D341Med (cell line): Measurements from ENCODE around the gene IFT52.
"Not testable (repeated sequence)": the region's sequence is repeated elsewhere in the genome, so short reads cannot be mapped to it uniquely, and the experiment has no call there.

ENCODE experiments used
- DNase-seq: peaks from one replicate; pipeline ENCODE4 v3.0.0; 2012; ENCODE audit warnings: low spot score

IFT52 gene

DNA sequence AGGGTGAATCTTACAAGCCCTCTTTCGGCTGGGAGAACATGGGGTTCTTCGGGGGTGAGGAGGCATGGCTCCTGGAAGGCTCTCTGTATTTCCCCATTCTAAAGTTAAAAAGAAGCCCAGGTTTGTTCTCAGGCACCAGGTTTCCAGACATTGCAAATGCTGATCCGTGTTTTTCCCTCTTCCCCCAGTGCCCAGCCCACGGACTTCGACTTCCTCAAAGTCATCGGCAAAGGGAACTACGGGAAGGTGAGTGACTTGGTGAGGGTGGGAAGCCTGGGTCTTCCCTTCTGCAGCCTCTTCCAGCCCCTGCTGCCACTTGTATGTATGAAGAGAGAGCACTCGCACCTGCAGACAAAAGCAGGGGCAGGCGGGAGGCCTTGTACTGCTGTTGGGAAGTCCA, 23.3 kb upstream of the IFT52 start:
- DNase-seq, result no peak

DNA sequence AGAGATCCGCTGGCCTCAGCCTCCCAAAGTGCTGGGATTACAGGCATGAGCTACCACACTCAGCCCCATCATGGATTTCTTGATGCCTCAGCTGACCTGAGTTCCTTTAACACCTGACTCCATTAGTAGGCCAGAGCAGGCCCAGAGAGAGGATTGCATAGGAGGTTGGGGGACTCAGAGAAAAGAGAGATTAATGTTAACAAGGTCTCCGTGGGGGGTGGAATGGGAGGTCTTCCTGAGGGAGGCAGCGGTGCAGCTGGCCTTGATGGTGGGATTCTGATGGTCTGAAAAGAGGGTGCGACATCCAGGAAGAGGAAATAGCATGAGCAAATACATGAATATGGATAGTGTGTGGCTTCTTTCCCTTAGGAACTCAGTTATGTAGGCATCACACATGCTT, 22.0 kb upstream of the IFT52 start:
- no peak for DNase-seq

GRCh38 chr20:43569282-43569681, 21.5 kb upstream of the IFT52 start:
- DNase-seq, result no peak

DNA sequence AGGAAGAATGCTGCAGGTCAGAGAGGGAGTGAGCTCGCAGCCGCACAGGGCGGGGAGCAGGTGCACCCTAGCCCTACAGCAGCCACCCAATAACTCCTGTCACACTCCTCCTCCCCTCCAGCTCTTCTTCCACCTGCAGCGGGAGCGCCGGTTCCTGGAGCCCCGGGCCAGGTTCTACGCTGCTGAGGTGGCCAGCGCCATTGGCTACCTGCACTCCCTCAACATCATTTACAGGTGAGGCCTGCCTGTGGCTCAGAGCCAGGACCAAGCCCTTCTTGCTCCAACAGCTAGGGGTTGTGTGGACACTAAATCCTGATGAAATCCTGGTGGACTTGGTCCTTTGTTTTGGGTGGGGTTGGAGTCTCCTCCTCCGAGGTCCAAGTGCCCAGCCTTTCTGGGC, 20.2 kb upstream of the IFT52 start:
- DNase-seq, result no peak

DNA sequence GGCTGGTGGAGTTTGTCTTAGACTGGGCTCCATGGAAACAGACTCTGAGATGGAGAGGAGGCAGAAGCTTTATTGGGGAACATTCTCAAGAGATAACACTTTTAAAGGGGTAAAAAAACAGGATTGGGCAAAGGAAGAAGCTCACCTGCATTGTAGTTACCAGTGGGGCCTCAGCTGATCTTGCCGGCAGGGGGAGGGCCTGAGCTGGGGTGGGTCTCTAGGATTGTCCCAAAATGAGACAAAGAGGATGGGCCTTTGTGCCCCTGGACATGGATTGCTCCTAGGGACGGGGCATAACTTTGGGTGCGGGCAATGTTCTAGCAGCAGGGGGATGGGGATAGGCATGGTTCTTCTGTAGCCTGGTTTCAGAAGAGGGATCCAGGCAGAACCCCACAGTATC, 19.4 kb upstream of the IFT52 start:
- no peak for DNase-seq

DNA sequence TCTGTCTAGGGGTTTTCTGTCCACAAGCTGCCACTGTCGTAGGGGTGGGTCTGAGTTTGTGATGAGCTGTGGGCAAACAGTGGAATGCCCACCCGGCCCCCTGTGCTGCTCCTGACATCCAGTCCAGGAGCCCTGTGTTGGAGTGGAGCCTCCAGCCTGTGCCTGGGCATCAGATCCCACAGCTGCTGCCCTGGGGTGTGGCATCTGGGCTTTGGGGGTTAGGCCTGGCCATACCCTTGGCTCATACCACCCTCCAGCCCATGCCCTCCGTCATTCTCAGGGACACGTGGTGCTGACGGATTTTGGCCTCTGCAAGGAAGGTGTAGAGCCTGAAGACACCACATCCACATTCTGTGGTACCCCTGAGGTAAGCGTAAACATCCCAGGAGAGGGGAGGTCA, 19.0 kb upstream of the IFT52 start:
- peak; percentile 22 for DNase-seq

DNA sequence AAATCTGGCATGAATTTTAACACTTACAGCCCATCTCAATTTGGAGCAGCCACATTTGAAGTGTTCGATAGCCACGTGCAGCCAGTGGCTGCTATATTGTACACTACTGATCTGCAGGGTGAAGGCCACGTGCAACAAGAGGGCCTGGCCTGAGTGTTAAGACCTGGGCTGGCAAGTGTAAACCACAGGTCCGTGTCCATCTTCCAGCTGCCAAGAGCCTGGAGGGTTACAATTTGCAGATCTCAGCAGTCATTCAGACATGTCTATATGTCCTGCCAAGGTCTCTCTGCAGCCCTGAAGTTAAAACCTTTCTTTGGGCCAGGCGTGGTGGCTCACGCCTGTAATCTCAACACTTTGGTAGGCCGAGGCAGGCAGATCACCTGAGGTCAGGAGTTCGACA, 17.8 kb upstream of the IFT52 start:
- peak; percentile 8 for DNase-seq

- peak; percentile 12 for DNase-seq
These were observed 14.6 kb upstream of the IFT52 start for GRCh38 chr20:43576108-43576507.

DNA sequence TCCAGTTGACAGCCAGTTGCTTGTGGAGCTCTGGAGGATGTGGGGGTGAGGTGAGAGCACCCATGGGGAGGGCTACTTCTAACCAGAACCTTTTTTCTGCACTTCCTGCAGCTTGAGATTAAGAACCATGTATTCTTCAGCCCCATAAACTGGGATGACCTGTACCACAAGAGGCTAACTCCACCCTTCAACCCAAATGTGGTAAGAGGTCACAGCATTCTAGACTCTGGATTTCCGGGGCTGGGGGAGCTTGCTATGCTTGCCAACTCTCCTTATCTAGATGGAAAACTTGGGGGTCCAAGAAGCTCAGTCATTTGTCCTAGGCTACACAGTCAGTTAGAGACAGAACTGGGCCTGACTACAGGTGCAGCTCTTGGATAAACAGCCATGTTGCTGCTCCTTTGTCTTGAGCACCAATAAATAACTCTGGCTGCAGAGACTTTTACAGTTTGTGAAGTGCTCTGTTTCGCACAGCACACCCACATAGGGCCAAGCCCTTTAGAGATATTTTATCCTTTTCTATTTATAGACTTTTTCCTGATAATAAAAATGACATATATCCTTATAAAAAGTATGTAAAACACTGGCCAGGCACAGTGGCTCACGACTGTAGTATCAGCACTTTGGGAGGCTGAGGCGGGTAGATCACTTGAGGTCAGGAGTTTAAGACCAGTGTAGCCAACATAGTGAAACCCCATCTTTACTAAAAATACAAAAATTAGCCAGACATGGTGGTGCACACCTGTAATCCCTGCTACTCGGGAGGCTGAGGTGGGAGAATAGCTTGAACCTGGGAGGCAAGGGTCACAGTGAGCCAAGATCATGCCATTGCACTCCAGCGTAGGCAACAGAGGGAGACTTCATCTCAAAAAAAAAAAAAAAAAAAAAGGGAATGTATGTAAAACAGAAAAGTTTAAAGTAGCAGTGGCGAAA, 10.6 kb upstream of the IFT52 start:
- no peak for DNase-seq

DNA sequence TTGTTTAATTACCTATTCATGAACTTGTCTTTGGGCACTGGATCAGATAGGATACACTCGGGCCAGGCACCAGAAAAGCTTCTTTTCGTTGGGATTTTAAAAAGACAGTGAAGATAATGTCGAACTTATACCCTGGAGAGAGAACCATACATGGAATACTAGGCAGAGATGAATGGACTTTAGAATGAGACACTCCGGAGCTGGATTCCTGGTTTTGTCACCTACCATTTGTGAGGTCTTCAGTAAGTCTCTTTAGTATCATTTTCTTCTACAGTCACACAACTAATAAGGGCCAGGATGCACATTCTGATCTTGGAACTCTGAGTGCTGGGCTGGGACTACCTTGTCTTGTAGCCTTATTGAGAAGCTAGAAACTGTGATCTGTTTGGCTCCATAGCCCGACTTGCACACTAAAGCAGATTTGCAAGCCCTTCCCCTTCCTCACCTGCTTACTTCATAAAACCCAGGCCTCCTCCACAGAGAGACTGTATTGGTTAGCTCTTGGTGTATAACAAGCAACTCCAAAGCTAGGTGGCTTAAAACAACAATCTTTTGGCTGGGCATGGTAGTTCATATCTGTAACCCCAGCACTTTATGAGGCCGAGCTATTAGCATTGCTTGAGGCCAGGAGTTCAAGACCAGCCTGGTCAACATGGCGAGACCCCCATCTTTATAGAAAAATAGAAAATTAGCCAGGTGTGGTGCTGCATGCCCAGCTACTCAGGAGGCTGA, 7.4 kb upstream of the IFT52 start:
- DNase-seq, result no peak

DNA sequence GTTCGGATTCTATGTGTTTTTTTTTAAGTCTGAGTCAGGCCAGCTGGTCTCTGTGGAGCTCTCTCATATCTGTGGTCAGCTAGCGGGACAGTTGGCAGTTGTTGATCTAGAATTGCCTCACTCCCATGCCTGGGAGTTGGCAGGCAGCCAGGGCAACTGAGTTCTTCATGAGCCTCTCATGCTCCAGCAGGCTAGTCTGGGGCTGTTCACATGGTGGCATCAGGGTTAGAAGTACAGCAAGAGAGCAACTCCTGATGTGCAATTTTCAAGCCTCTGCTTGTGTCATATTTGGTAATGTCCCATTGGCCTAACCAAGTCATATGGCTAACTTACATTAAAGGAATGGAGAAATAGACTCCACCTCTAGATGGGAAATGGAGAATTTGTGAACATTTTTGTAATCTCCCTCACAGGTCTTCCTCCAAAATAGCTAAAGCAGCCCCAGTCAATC, 6.7 kb upstream of the IFT52 start:
- no peak for DNase-seq

GRCh38 chr20:43584448-43585136, 6.1 kb upstream of the IFT52 start:
- DNase-seq, result no peak

GRCh38 chr20:43586641-43587040, 4.1 kb upstream of the IFT52 start:
- DNase-seq, result no peak

DNA sequence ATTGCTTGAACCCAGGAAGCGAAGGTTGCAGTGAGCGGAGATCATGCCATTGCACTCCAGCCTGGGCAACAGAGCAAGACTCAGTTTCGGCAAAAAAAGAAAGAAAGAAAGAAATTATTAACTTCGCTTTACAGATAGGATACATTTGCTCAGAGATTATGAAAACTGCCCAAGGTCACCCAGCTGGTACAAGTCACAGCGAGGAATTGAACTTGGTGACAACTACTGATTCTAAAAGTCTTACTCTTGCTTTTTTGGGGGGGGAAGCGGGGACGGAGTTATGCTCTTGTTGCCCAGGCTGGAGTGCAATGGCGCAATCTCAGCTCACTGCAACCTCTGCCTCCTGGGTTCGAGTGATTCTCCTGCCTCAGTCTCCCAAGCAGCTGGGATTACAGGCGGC, 2.2 kb upstream of the IFT52 start:
- not testable (repeated sequence) for DNase-seq

DNA sequence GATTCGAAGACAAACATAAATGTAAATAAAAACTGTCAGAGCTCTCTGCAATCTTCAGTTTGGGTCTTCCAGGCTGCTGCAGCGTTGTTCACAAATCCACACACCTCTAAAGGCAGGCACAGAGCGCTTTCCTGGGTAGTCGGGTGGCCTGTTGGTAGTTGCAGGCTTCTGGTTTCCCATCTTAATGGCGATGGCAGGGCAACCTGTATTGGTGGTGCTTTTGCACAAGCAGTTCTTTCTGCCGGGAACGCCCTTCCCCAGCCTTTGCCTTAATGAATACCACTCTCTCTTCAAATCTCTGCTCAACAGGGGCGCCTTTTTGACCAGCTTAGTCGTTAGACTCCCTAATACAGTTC, 723 bp upstream of the IFT52 start:
- DNase-seq, result peak; percentile 48

DNA sequence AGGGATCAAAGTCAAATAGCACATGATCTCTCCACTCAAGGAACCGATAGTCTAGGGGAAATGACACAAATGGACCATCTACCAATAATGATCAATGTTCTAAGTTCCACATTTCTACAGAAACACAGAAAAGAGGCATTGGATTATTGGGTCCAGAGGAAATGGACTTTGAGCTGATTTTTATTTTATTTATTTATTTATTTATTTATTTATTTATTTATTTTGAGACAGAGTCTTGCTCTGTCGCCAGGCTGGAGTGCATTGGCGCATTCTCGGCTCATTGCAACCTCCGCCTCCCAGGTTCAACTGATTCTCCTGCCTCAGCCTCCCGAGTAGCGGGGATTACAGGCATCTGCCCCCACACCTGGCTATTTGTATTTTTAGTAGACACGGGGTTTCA, 11.2 kb downstream of the IFT52 start:
- not testable (repeated sequence) for DNase-seq

GRCh38 chr20:43603124-43603523, 12.4 kb downstream of the IFT52 start:
- DNase-seq, result no peak

DNA sequence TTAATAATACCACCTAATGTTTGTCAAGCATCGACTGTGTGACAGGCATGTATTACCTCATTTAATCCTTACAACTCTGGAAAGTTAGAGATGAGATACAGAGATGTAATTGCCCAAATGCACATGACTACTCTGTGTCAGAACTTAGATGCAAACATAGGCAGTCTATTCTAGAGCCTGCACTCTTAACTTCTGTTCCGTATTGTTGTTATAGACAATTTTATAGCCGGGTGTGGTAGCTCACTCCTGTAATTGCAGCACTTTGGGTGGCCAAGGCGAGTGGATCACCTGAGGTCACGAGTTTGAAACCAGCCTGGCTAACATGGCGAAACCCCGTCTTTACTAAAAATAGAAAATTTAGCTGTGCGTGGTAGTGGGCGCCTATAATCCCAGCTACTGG, 15.0 kb downstream of the IFT52 start:
- no peak for DNase-seq

DNA sequence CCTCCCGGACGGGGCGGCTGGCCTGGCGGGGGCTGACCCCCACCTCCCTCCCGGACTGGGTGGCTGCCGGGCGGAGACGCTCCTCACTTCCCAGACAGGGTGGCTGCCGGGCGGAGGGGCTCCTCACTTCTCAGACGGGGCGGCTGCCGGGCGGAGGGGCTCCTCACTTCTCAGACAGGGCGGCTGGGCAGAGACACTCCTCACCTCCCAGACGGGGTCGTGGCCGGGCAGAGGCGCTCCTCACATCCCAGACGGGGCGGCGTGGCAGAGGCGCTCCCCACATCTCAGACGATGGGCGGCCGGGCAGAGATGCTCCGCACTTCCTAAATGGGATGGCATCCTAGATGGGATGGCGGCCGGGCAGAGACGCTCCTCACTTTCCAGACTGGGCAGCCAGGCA, 16.5 kb downstream of the IFT52 start:
- not testable (repeated sequence) for DNase-seq

DNA sequence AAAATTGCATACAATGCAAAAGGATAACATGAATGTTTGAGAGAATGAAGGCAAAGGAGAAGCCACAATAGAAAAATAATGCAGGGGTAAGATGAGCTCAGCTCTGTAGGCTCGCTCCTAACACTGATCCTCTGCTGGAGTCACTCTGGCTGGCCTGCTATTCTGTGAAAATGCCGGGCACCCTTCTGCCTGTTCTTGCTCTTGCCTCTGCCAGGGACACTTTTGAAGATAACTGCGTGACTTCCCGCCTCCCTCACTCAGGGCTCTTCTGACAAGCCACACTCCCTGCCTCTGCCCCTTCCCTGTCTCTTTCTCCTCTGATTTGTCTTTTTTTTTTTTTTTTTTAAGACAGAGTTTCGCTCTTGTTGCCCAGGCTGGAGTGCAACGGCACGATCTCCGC, 40.9 kb downstream of the IFT52 start:
- no peak for DNase-seq

DNA sequence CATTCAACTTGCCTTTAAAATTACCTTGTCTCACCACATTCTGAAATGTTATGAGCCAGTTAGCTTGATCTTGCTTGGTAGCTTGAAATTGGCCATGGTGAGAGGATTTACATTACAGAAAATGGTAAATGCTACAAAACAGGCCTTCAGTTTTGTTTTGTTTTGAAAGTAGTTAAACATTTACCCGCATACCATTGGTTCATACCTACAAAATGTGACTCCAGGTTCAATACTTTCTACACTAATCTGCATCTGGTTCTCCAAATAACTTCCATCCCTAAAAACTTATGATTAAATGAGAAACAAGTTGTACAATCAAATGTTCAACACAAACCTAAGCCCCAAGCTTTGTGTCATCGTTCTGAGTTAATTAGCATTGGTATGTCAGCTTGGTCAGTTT, 45.7 kb downstream of the IFT52 start:
- DNase-seq, result no peak

DNA sequence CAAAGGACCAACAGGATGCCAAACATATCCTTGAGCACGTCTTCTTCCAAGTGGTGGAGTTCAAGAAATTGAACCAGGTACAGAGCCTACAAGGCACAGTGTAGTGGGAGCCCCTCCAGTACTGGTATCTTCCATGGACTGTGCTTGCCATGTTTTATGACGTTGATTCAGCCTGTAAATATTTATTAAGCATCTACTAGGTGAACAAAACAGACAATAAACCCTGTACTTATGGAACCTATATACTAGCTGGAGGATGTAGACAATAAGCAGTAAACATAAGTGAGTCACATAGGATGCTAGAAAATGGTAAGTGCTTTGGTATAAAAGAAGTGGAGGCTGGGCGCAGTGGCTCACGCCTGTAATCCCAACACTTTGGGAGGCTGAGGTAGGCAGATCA, 51.8 kb downstream of the IFT52 start:
- DNase-seq, result no peak

GRCh38 chr20:43650997-43651525, 60.3 kb downstream of the IFT52 start:
- DNase-seq, result no peak
